BLaER1 treated with 17β-estradiol and CSF1 and Interleukin-3, amounts not matched to agents 10 nM and 100 nM (cell line): ENCODE data around the gene SPATA22.
"Not testable (repeated sequence)": the region's sequence is repeated elsewhere in the genome, so short reads cannot be mapped to it uniquely, and the experiment has no call there.

Source experiments
- H3K27ac ChIP-seq, 11 experiments: shearing (Covaris generic); formaldehyde crosslinking; 2 replicates each; pipeline ENCODE4 v1.8.1; 2022
- H3K27me3 ChIP-seq, 11 experiments: shearing (Covaris generic); formaldehyde crosslinking; 2 replicates each; pipeline ENCODE4 v1.8.1; 2022
- H3K36me3 ChIP-seq, 11 experiments: shearing (Covaris generic); formaldehyde crosslinking; 2 replicates each; pipeline ENCODE4 v1.8.1; 2022
- H3K4me1 ChIP-seq, 10 experiments: shearing (Covaris generic); formaldehyde crosslinking; 2 replicates each; pipeline ENCODE4 v1.8.1; 2022
- H3K4me2 ChIP-seq, 11 experiments: shearing (Covaris generic); formaldehyde crosslinking; 2 replicates each; pipeline ENCODE4 v1.8.1; 2022
- H3K4me3 ChIP-seq, 10 experiments: shearing (Covaris generic); formaldehyde crosslinking; 2 replicates each; pipeline ENCODE4 v1.8.1; 2022
- H3K9ac ChIP-seq, 11 experiments: shearing (Covaris generic); formaldehyde crosslinking; 2 replicates each; pipeline ENCODE4 v1.8.1; 2022
- H3K9me3 ChIP-seq, 11 experiments: shearing (Covaris generic); formaldehyde crosslinking; replicated peaks in 1 of 11; 2 replicates each; pipeline ENCODE4 v1.8.1; 2022
- H4K20me1 ChIP-seq, 11 experiments: shearing (Covaris generic); formaldehyde crosslinking; 2 replicates each; pipeline ENCODE4 v1.8.1; 2022
- Cebpa-rat ChIP-seq, 11 experiments: shearing (Covaris generic); IDR thresholded peaks; 2 replicates each; pipeline ENCODE4 v1.8.1; 2022

The SPATA22 gene

GRCh38 chr17:3438368-3438767, 33.3 kb downstream of the SPATA22 start:
- TF ChIP-seq Cebpa-rat (IDR thresholded peaks at IDR 0.05) = no peak
- Histone ChIP-seq H3K4me1 (no peaks in the 10 kb centered on the region), H3K9me3 (peaks cover 0 to 2% (median 0%) of the 10 kb centered on the region in 11 experiments; a peak in 2 of 22 replicates)

GRCh38 chr17:3433741-3434140, 37.9 kb downstream of the SPATA22 start, which contains the start of gene OR1E2:
Gene OR1E2 (minus strand): TSS chr17:3433841. CDS start chr17:3433841, 0 bp downstream.
- no peak within 1 kb of the TSS for H3K4me3 ChIP-seq
- no peak within 1 kb of the TSS for H3K9ac ChIP-seq
- peaks cover 4 to 30% (median 8%) of the 10 kb centered on the region in 11 experiments; a peak in 11 of 22 replicates for H3K9me3 ChIP-seq
- H3K4me1 ChIP-seq = no peaks in the 10 kb centered on the region
- no peak within 1 kb of the TSS for H3K27ac ChIP-seq
- TF ChIP-seq Cebpa-rat (IDR thresholded peaks at IDR 0.05) = no peak
- H4K20me1 ChIP-seq = no peaks in the 10 kb centered on the region
- H3K4me2 ChIP-seq = no peak within 1 kb of the TSS
- no peaks in the 10 kb centered on the region for H3K36me3 ChIP-seq
- no peaks in the 10 kb centered on the region for H3K27me3 ChIP-seq

More at GRCh38 chr17:3438368-3438767, 33.3 kb downstream of the SPATA22 start:
- no peaks in the 10 kb centered on the region for H4K20me1 ChIP-seq
- no peak overlapping the region for H3K4me2 ChIP-seq
- H3K36me3 ChIP-seq = no peaks in the 10 kb centered on the region
- H3K27me3 ChIP-seq = no peaks in the 10 kb centered on the region
- H3K27ac ChIP-seq = no peak overlapping the region
- H3K4me3 ChIP-seq = no peak overlapping the region
- no peak overlapping the region for H3K9ac ChIP-seq

- not testable (repeated sequence) for H3K4me1 ChIP-seq, H3K27ac ChIP-seq, H3K9ac ChIP-seq, H4K20me1 ChIP-seq, H3K4me2 ChIP-seq, H3K4me3 ChIP-seq, H3K27me3 ChIP-seq, H3K36me3 ChIP-seq
- peaks cover 4 to 31% (median 8%) of the 10 kb centered on the region in 11 experiments; a peak in 11 of 22 replicates for H3K9me3 ChIP-seq
Observed at GRCh38 chr17:3433215-3433614, 38.4 kb downstream of the SPATA22 start.

GRCh38 chr17:3418222-3418621, 53.4 kb downstream of the SPATA22 start:
- Histone ChIP-seq H3K27me3 (no peaks in the 10 kb centered on the region), H3K9me3 (peaks cover 0 to 5% (median 0%) of the 10 kb centered on the region in 11 experiments; a peak in 3 of 22 replicates), H3K36me3 (no peaks in the 10 kb centered on the region), H3K27ac (no peak overlapping the region), H4K20me1 (no peaks in the 10 kb centered on the region), H3K4me3 (no peak overlapping the region), H3K9ac (no peak overlapping the region), H3K4me2 (no peak overlapping the region), H3K4me1 (peaks cover 0 to 2% (median 0%) of the 10 kb centered on the region in 10 experiments; a peak in 1 of 20 replicates)
- no peak for TF ChIP-seq Cebpa-rat (IDR thresholded peaks at IDR 0.05)

- TF ChIP-seq Cebpa-rat (IDR thresholded peaks at IDR 0.05) = no peak
- H3K4me3 ChIP-seq = no peak overlapping the region
- H3K27me3 ChIP-seq = no peaks in the 10 kb centered on the region
Observed at GRCh38 chr17:3415610-3416009, 56.0 kb downstream of the SPATA22 start.

GRCh38 chr17:3412216-3412615, 59.4 kb downstream of the SPATA22 start:
- Histone ChIP-seq H3K4me1 (peaks cover 4 to 23% (median 19%) of the 10 kb centered on the region in 10 experiments; a peak in 17 of 20 replicates), H3K9me3 (peaks cover 14 to 26% (median 19%) of the 10 kb centered on the region in 11 experiments), H3K4me2 (peak overlapping the region in 10 of 11 experiments; percentile 41 to 73 (median 62); a peak in 20 of 22 replicates)
- H3K4me3 ChIP-seq, H3K27ac ChIP-seq, H4K20me1 ChIP-seq, H3K9ac ChIP-seq, H3K27me3 ChIP-seq, H3K36me3 ChIP-seq: not testable (repeated sequence)

More at GRCh38 chr17:3415610-3416009, 56.0 kb downstream of the SPATA22 start:
- Histone ChIP-seq H3K9ac (no peak overlapping the region), H4K20me1 (no peaks in the 10 kb centered on the region; a peak in 1 of 22 replicates), H3K27ac (no peak overlapping the region), H3K4me1 (peaks cover 4 to 23% (median 19%) of the 10 kb centered on the region in 10 experiments; a peak in 17 of 20 replicates), H3K36me3 (no peaks in the 10 kb centered on the region), H3K9me3 (peaks cover 0 to 5% (median 0%) of the 10 kb centered on the region in 11 experiments; a peak in 3 of 22 replicates), H3K4me2 (no peak overlapping the region)

GRCh38 chr17:3411070-3411469, 60.5 kb downstream of the SPATA22 start, which contains the start of gene OR3A3:
Gene OR3A3 (plus strand): TSS chr17:3411370.
- Histone ChIP-seq H3K27me3 (no peaks in the 10 kb centered on the region), H3K4me2 (peak within 1 kb of the TSS in 10 of 11 experiments; percentile 41 to 73 (median 62); a peak in 20 of 22 replicates), H3K36me3 (no peaks in the 10 kb centered on the region), H3K27ac (peak within 1 kb of the TSS in 1 of 11 experiments; percentile 28; a peak in 1 of 22 replicates), H3K4me3 (no peak within 1 kb of the TSS; a peak in 1 of 20 replicates), H3K9me3 (peaks cover 21 to 36% (median 29%) of the 10 kb centered on the region in 11 experiments), H3K9ac (no peak within 1 kb of the TSS), H4K20me1 (no peaks in the 10 kb centered on the region; a peak in 1 of 22 replicates), H3K4me1 (peaks cover 4 to 23% (median 19%) of the 10 kb centered on the region in 10 experiments; a peak in 17 of 20 replicates)
- no peak for TF ChIP-seq Cebpa-rat (IDR thresholded peaks at IDR 0.05)

GRCh38 chr17:3403856-3404255, 67.8 kb downstream of the SPATA22 start:
- H3K4me3 ChIP-seq, H3K4me2 ChIP-seq, H3K27ac ChIP-seq, H3K36me3 ChIP-seq, H3K4me1 ChIP-seq, H3K27me3 ChIP-seq, H3K9ac ChIP-seq, H4K20me1 ChIP-seq: not testable (repeated sequence)
- peaks cover 18 to 38% (median 27%) of the 10 kb centered on the region in 11 experiments for H3K9me3 ChIP-seq

GRCh38 chr17:3401786-3402185, 69.8 kb downstream of the SPATA22 start:
- Histone ChIP-seq H3K4me3 (no peak overlapping the region), H3K27ac (no peak overlapping the region), H3K4me2 (no peak overlapping the region), H3K27me3 (no peaks in the 10 kb centered on the region), H3K36me3 (no peaks in the 10 kb centered on the region), H3K9ac (no peak overlapping the region), H3K4me1 (no peaks in the 10 kb centered on the region), H3K9me3 (peaks cover 7 to 17% (median 8%) of the 10 kb centered on the region in 11 experiments; a peak in 17 of 22 replicates), H4K20me1 (no peaks in the 10 kb centered on the region; a peak in 1 of 22 replicates)
- no peak for TF ChIP-seq Cebpa-rat (IDR thresholded peaks at IDR 0.05)

GRCh38 chr17:3400055-3400454, 71.6 kb downstream of the SPATA22 start:
- Histone ChIP-seq H3K27ac (no peak overlapping the region), H3K36me3 (no peaks in the 10 kb centered on the region), H3K4me1 (no peaks in the 10 kb centered on the region), H4K20me1 (no peaks in the 10 kb centered on the region; a peak in 1 of 22 replicates), H3K9ac (no peak overlapping the region), H3K27me3 (no peaks in the 10 kb centered on the region), H3K4me2 (no peak overlapping the region), H3K4me3 (no peak overlapping the region), H3K9me3 (peaks cover 0 to 1% (median 0%) of the 10 kb centered on the region in 11 experiments; a peak in 1 of 22 replicates)
- no peak for TF ChIP-seq Cebpa-rat (IDR thresholded peaks at IDR 0.05)
